Mononuclear cell (primary cell): ENCODE data around the gene GNAO1. TPM values are rescaled to one million over a fixed set of nuclear protein-coding genes. Genes with fewer than 3 reads are reported as not detected.

Experiments used
- H3K27me3 ChIP-seq: 2 replicates; pipeline ENCODE4 v1.6.0; 2011; ENCODE audit warnings: low read length, control low read depth; ENCODE audit not compliant: insufficient read depth
- H3K4me1 ChIP-seq: 2 replicates; pipeline ENCODE4 v1.5.1; 2011; ENCODE audit warnings: mild to moderate bottlenecking, low read length, control low read depth; ENCODE audit not compliant: insufficient read depth
- H3K4me3 ChIP-seq: 2 replicates; pipeline ENCODE4 v1.5.1; 2011; ENCODE audit warnings: mild to moderate bottlenecking, low read length, moderate library complexity
- H3K9me3 ChIP-seq: 2 replicates; pipeline ENCODE4 v1.5.1; 2011; ENCODE audit warnings: low read depth, mild to moderate bottlenecking, control low read depth, low read length
- total RNA-seq: library from RNA; depleted of rRNA; stranded (reverse); fragments of >200 nt; gene quantifications from one replicate; pipeline ENCODE4 v1.2.3, GENCODE V29; 2012

GNAO1 gene
- total RNA-seq, 1 donor, result 0.84 TPM

DNA sequence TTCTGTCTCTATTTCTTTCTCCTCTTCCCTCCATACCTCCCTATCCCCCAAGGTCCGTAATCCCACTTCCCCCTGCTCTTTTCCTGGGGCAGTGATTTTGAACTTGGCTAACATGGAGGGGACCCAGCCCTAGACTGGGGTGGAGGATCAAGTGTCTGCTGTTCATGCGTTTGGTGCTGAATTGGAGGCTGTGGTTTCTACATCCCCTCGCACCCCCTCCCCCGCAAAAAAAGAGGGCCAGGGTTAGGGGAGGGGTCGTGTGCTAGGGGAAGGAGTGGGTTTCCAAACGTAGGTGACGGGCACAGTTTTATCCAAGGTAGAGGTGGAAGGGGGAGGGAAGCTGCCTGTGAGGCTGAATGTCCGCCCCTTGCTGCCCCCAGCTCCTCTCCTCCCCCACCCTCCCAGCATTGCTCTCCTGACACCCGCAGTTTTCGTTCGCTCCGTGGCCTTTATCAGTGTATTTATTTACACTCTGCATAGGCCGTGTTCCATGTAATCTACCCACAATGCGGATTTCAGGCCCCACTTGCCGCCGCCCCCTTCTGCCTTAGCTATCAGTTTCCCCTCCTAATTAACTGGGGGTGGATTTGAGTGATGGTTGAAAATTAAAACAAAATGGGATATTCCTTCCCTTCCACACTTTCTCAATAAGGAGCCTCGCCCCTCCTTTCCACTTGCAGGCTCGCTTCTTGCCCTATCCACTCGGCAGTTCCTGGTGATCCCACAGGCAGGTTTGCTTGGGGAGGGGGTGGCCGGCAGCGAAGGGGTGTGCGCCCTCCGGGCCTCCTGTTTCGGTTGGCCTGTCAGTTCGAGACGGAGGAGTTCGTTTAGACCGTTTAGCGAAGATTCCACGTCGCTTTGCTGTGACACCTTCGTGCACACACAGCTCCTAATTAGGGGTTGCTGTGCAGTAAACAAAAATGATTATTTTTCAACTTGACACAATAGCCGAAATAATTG is 2.0 kb downstream of the GNAO1 start:
- Histone ChIP-seq H3K4me3 (no peak overlapping the region), H3K4me1 (peaks cover 28% of the 10 kb centered on the region), H3K9me3 (no peaks in the 10 kb centered on the region), H3K27me3 (peaks cover 82% of the 10 kb centered on the region)

GRCh38 chr16:56193951-56194726 is 2.9 kb downstream of the GNAO1 start:
- Histone ChIP-seq H3K27me3 (peaks cover 73% of the 10 kb centered on the region), H3K9me3 (no peaks in the 10 kb centered on the region), H3K4me1 (peaks cover 34% of the 10 kb centered on the region), H3K4me3 (no peak overlapping the region)

DNA sequence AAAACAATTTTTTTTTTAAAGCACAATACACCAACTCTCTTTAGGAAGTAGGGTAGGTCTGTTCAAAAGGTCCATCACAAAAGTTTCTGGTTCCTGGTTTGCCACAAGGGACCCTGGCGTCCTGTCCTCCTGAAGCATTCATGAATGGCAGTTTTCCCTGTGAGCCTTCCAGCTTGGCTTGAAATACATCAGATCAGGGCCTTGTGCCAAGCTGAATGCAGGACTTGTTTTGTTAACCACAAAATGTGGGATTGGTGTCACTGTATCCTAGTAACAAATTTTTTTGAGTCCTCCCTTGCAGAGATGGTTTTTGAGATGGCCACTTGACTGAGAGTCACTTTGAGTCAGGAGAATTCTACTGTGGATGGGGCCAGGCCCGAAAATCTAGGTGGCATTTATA is 3.9 kb downstream of the GNAO1 start:
- H3K4me3 ChIP-seq, result no peak overlapping the region
- H3K9me3 ChIP-seq, result no peaks in the 10 kb centered on the region
- H3K4me1 ChIP-seq, result peaks cover 39% of the 10 kb centered on the region
- peaks cover 63% of the 10 kb centered on the region for H3K27me3 ChIP-seq

GRCh38 chr16:56196381-56196780 is 5.1 kb downstream of the GNAO1 start:
- H3K27me3 ChIP-seq, result peaks cover 56% of the 10 kb centered on the region
- H3K9me3 ChIP-seq, result no peaks in the 10 kb centered on the region
- no peak overlapping the region for H3K4me3 ChIP-seq
- peaks cover 32% of the 10 kb centered on the region for H3K4me1 ChIP-seq

- Histone ChIP-seq H3K9me3 (no peaks in the 10 kb centered on the region), H3K4me1 (peaks cover 36% of the 10 kb centered on the region), H3K4me3 (no peak overlapping the region), H3K27me3 (peaks cover 52% of the 10 kb centered on the region)
Observed at GRCh38 chr16:56197192-56197992, 6.1 kb downstream of the GNAO1 start.

- Histone ChIP-seq H3K4me1 (peaks cover 41% of the 10 kb centered on the region), H3K4me3 (no peak overlapping the region), H3K27me3 (peaks cover 44% of the 10 kb centered on the region), H3K9me3 (no peaks in the 10 kb centered on the region)
Observed at GRCh38 chr16:56198006-56198754, 6.9 kb downstream of the GNAO1 start.

- H3K4me1 ChIP-seq, result peaks cover 36% of the 10 kb centered on the region
- peaks cover 39% of the 10 kb centered on the region for H3K27me3 ChIP-seq
- no peaks in the 10 kb centered on the region for H3K9me3 ChIP-seq
- H3K4me3 ChIP-seq, result no peak overlapping the region
Observed at GRCh38 chr16:56198755-56199114, 7.4 kb downstream of the GNAO1 start.

DNA sequence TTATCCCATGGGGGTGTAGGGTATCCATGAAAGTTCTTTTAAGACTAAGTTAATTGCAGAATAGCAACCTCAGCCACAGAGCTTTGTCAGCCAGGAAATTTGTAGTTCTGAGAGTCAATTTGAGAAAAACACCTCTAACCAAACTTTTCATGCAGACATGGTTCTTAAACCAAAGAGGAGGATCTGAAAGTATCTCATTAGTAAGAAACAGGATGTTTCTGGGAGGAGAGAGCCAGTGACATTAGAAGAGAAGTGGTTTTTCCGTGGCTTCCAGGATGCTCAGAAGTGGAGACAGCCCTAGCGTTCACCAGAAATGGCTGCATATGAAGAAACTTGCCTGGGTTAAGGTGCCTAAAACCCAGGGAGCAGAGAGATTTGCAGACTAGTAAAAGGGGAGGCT is 7.9 kb downstream of the GNAO1 start:
- Histone ChIP-seq H3K4me3 (no peak overlapping the region), H3K9me3 (no peaks in the 10 kb centered on the region), H3K27me3 (peaks cover 34% of the 10 kb centered on the region), H3K4me1 (peaks cover 32% of the 10 kb centered on the region)

GRCh38 chr16:56201030-56201429 is 9.7 kb downstream of the GNAO1 start:
- no peaks in the 10 kb centered on the region for H3K9me3 ChIP-seq
- peaks cover 26% of the 10 kb centered on the region for H3K4me1 ChIP-seq

DNA sequence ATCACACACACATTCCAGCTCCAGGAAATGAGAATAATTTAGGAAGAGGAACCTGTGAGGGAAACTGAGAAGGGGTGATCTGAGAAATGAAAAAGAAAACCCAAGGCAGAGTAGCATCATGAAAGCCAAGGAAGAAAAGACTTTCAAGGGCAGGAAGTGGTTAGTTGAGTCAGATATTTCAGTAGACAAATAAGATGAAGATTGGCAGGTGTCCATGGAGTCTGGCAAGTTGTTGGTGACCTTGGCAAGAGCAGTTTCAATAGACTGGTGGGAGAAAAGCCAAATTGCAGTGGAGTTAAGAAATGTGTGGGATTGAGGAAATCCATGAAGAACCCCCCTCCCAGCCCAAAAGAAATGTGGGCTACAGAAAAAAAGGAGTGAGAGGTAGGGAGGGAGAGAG is 10.7 kb downstream of the GNAO1 start:
- Histone ChIP-seq H3K9me3 (no peaks in the 10 kb centered on the region), H3K4me1 (peaks cover 26% of the 10 kb centered on the region), H3K4me3 (no peak overlapping the region), H3K27me3 (peaks cover 6% of the 10 kb centered on the region)

More at GRCh38 chr16:56201030-56201429, 9.7 kb downstream of the GNAO1 start:
- H3K4me3 ChIP-seq, result no peak overlapping the region
- peaks cover 16% of the 10 kb centered on the region for H3K27me3 ChIP-seq

DNA sequence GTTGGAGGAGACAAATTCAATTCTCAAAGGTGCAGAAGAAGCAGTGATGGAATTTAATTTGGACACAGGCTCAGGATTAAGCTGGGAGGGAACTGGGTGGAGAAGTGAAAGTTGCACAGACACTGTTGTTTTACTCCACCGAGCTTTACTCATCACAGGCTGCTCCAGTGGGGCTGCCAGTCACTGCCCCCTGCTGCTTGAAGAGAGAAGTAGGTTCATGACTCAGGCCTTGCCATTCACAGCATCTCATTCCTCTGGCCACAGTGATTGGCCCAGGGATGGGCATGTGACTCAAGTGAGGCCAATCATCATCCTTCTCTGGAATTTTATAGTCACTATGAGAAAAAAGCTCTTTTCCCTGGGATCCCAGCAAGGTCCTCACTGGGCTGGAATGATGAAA is 11.8 kb downstream of the GNAO1 start:
- Histone ChIP-seq H3K4me3 (no peak overlapping the region), H3K4me1 (peaks cover 26% of the 10 kb centered on the region), H3K27me3 (no peaks in the 10 kb centered on the region), H3K9me3 (no peaks in the 10 kb centered on the region)

- H3K4me3 ChIP-seq, result no peak overlapping the region
- no peaks in the 10 kb centered on the region for H3K9me3 ChIP-seq
- peaks cover 15% of the 10 kb centered on the region for H3K4me1 ChIP-seq
- H3K27me3 ChIP-seq, result peaks cover 3% of the 10 kb centered on the region
Observed at GRCh38 chr16:56204816-56205215, 13.5 kb downstream of the GNAO1 start.

- H3K27me3 ChIP-seq, result peaks cover 3% of the 10 kb centered on the region
- H3K4me1 ChIP-seq, result peaks cover 13% of the 10 kb centered on the region
- no peaks in the 10 kb centered on the region for H3K9me3 ChIP-seq
Observed at GRCh38 chr16:56206951-56207350, 15.7 kb downstream of the GNAO1 start.

GRCh38 chr16:56207421-56207820 is 16.1 kb downstream of the GNAO1 start:
- Histone ChIP-seq H3K4me1 (peaks cover 9% of the 10 kb centered on the region), H3K4me3 (no peak overlapping the region), H3K9me3 (no peaks in the 10 kb centered on the region), H3K27me3 (peaks cover 3% of the 10 kb centered on the region)

More at GRCh38 chr16:56206951-56207350, 15.7 kb downstream of the GNAO1 start:
- no peak overlapping the region for H3K4me3 ChIP-seq
